ENCODE measurements around the gene RET.

Gene RET

DNA sequence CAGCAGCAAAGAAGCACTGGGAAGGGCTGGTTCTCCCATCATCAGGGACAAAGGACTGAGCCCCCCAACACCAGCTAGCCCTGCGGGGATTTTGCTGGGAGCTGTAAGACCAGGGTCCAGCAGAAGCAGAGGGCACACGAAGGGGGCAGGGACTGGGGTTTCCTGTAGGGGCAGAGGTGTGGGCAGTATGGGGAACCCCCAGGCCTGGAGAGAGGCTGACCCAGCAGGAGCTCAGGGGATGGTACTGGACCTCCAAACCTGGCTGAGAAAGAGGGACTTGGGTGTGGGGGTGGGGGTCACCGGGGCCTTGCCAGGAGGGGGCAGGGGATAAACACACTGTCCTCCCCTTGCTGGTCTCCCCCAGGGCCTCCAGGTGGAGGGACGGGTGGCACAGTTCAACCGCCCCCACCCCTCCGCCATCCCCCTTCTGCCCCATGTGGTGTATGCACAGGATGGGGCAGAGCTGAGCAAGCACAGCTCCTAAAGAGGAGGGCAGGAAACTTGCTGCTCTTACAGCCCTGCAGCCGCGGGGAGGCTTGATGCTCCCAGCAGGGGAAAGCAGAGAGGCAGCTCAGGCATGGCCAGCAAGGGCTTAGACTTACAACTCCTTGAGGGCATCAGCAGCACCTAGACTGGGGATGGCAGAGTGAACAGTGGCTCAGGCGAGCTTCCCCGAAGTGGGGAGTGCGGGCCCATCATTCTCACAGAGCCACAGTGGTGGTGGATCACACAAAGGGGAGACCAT is 12.4 kb upstream of the RET start:
- no peak for DNase-seq

DNA sequence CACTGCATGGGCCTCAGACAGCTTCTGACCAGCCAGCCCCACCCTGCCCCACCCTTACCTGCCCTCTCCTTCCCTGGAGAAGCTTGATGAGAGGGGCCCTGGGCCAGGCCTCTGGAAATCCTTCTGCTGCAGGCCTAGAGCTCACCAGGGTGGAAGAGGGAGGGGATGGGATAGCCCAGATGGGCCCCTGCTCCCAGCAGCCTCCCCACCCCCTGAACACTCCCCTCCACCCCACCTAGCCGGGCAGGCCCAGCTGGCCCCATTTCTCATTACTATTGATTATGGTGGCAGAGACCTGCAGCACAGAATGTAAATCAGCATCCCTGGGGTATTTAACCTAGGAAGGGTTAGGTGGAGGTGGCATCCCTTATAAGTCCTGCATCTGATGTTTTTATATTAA is 11.6 kb upstream of the RET start:
- no peak for DNase-seq

DNA sequence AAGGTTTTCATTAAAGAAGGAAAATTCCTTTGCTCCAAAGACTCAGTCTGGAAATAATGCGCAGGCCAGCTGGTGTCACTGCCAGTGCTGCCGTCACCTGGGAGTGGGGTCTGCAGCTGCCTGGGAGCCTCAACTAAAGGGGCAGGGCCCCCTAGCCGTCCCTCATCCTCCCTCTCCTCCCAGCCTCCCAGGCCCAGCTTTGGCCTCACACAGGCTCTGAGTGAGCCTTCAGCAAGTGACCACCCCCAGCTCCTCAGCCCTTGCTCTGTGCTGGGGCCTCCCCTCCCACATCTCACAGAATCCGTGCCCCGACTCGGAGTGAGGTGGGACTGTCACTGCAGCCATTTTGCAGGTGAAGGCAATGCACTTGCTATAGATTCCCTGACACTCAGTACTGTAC is 11.1 kb upstream of the RET start:
- DNase-seq = no peak

DNA sequence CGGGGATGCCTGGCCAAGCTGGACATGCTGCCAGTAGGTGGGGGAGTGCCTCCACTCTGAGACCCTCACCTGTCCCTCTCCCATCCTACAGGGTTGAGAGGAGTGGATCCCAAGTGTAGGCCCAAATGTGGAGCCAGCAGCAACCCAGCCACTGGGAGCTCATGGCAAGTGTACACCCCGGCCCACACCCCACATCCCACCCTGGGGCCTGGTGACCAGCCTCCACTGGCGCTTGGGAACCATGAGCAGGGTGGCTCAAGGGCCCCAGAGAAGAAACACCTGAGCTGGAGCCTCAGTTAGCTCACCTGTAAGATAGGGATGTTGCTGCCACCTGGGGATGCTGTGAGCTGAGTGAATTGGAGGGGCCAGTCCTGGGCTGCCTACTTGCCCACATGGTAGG is 10.4 kb upstream of the RET start:
- no peak for DNase-seq

DNA sequence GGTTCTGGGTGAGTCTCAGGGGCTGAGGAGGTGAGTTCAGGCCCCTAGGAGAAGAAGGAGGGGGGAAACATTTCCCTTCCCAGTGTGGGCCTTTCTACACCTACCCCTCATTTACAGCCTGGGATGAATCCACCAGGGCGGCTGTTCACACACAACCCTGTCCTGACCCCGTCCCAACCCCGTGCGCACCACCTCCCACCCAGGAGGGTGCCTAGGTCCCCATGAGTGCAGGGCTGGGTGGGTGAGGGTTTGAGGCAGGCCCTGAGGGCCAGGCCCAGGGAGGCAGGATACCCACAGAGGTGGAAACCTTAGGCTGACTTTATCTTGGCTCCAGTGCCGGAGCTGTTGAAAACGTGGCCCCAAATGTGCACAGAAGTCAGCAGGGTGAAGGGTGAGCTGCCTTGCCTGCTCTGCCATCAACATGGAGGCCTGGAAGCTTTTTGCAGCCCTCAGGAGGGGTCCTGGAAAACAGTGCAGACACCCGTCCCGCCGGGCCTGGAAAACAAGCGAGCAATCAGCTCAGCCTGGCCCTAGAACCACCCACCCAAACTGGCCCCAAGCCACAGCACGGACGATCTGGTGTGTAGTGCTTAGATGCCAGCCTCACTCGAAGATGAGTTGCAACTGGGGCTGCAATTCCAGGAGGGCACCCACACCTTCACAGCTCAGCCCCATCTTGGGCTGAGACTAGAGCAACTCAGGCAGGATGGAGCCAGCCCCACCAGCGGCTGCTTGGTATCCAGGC is 9.3 kb upstream of the RET start:
- DNase-seq = no peak

DNA sequence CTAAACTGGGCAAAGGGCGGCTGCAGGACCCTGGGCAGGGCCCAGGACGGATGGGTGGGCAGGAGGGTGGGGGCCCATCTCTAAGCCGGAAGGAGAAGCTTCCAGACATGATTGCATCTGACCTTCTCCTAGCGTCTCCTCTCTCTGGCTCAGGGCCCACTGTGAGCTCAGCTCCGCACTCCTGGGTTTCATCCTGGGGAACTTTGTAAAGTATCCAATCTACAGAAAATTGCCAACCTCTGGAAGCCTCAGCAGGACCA is 8.8 kb upstream of the RET start:
- no peak for DNase-seq

DNA sequence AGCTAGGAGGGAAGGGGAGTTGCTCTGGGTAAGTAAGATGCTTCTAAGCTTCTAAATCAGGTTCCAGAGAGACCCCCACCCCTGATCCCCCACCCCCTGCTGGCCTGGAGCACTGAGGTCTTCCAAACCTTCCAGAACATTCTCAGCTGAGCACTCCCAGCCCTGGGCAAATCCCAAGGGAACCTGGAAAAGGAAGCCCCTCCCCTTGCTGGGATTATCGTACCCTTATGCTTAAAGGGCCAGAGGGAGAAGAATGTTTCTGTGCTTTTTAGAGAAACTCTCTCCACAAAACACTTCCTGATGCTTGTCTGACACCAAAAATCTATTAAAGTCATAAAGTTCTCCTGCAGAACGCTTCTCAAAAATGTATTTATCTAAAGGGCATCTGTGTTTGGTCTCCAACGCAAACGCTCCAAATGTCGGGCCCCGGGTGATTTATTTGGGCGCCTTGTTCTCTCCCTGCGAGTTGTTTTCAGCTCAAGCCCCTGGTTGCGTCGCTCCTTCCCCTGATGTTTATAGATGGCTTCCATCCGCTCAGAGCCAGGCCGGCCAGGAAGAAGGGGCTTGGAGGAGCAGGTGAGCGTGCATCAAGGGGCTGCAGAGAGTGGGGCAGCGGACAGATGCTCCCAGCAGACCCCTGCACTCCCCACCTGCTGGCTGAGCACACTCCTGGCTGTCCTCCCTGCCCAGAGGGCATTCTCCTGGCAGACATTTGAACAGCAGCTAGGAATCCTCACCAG is 8.2 kb upstream of the RET start:
- DNase-seq = no peak

DNA sequence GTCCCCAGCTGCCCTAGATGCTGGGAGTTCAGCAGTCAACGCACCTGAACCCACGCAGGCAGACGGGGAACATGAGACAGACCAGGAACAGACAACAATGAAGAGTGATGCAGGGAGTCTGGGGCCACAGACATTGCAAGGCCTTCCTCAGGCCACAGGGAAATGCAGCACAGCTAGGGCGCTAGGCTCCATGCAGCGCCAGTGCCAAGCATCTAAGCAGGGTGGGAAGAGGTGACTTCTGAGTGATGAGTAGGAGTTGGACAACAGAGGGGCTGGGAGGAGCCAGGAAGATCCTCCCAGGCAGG is 7.7 kb upstream of the RET start:
- no peak for DNase-seq

DNA sequence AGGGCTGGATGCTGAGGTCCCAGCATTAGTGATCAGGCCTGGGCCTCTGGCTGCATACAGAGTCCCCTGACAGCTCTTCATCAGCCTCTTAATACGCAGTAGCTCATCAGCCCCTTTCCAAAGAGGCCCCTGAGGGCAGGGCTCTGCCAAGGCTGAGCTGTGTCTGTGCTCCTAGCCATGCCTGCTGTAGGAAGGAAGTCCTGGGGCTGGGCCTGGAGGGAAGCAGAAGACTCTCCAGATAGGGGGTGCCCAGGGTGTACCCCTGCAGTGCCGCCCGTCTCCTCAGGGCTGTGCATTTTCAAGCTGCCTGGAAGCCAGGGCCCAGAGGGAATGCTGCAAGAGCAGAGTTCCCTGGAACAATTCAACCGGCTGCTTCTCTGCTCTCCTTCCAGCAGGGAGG is 7.3 kb upstream of the RET start:
- DNase-seq = no peak

DNA sequence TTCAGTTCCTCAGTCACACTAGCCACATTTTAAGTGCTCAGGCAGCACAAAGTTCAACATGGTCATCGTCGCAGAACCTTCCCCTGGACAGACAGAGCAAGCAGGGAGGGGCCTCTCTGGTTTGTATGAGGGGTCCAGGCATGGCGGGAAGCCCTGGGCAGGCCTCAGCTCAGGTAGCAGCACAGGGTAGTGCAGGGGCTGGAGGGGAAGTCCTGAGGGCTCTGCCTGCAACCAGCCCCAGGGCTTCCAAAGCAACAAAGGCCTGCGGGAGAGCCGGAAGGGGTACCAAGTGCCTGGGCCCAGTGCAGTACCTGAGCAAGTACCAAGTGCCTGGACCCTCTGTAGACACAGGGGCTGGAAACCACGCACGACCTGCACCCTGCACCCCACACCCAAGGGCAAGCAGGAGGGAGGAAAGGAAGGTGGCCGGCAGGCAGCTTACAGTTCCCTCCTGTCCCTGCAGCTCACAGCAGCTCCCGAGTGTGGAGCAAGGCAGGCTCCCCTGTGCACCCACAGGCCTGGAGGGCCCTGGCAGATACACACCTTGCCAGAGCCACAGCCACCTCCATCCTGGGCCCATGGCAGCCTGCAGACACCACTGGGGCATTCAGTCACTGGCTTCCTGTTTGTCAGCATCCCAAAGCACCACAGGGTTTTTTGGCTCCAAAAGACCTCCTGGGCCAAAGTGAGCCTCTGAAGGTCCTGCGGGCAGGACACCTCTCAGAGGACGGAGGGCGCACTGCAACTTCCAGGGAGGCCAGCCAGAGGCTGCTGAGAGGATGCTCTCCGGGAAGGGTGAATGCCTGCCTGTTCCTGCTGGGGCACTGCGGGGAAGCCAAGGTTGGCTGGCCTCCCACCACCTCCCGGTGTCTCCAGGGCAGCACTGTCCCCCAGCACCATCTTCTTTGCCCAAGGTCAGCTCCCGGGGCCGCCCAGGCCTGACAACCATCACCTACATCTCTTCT is 6.5 kb upstream of the RET start:
- DNase-seq = no peak

DNA sequence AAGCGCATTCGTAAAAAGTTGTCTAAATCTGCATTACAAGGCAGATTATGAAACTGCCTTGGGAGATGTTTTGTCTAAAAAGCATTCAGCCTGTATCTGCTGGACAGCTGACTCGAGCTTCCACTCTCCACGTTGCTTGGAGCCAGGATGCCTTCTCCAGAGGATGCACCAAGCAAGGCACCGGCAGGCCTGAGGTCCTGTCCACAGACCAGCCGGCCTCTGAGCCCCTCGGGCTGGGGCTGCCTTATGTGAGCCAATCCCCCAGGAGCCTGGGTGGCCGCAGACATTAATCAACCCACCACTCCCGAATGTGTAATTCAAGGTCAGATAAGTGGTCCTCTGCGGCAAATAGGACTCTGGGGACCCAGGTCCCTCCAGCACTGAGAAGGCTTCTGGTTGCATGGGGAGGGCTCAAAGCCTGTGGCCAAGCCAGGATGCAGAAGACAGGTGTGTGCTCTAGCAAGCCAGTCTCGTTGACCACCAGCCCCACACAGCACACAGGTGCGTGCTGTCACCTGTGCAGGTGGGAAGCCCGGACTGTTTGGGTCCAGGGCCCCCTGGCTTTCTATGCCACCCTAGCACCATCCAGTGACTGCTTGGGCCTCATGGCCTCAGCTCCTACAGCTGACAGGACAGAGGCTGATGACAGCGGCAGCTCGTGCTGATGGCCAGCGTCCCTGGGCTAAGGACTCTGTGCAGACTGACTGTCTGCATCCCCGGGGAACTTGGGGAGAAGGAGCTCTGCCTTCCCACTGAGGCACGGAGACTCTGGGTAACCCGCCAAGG is 4.8 kb upstream of the RET start:
- no peak for DNase-seq

DNA sequence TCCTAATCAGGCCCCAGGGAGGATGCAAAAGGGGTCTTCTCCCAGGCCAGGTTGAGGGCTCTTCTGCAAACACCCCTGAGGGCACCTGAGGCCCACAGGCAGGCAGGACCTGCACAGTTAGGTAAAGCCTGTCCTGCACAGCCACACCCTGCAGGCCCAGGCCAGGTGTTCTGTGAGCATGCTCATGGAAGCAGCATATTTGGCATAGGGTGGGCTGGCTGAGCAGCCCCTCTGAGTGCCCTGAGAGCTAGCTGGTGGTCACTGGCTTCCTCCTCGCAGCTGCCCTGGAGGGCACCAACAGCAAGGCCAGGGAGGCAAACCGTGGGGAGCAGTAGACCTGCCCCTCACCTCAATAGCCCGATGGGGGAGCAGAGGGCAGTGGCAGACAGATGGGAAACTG is 3.7 kb upstream of the RET start:
- no peak for DNase-seq

DNA sequence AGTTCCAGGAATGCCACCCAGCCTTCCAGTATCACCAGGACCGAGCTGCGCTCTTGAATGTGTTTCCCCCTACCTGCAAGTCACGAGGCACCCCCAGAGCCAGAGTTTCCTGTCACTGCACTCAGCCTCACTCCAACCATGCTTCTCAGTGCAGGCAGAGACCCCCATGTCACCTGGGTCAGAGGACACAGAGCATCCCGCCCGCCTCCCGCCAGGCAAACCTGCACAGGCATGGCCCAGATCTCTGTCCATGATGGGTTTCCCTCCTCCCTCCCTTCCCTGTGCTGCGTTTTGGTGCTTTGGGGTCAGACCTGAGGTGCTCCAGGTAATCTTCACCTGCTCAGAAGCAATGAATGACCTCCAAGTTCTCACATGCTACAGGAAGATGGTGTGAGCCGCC is 3.1 kb upstream of the RET start:
- DNase-seq = no peak

DNA sequence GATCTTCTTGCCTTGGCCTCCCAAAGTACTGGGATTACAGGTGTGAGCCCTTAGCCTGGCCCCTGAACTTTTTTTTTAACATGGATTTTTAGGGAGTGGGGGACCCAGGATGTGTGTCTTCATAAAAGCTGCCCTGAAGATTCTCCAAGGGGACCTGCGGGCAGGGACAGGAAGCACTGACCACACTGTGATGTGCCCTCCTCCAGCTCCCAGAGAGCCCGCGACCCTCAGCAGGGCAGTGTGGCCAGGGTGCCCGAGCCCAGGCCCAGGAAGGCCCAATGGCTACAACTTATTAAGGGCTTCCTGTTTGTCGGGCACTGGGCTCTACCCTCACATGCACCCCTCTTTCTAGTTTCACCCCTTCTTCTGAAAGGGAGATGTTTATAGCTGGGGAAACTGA is 2.5 kb upstream of the RET start:
- DNase-seq = no peak

DNA sequence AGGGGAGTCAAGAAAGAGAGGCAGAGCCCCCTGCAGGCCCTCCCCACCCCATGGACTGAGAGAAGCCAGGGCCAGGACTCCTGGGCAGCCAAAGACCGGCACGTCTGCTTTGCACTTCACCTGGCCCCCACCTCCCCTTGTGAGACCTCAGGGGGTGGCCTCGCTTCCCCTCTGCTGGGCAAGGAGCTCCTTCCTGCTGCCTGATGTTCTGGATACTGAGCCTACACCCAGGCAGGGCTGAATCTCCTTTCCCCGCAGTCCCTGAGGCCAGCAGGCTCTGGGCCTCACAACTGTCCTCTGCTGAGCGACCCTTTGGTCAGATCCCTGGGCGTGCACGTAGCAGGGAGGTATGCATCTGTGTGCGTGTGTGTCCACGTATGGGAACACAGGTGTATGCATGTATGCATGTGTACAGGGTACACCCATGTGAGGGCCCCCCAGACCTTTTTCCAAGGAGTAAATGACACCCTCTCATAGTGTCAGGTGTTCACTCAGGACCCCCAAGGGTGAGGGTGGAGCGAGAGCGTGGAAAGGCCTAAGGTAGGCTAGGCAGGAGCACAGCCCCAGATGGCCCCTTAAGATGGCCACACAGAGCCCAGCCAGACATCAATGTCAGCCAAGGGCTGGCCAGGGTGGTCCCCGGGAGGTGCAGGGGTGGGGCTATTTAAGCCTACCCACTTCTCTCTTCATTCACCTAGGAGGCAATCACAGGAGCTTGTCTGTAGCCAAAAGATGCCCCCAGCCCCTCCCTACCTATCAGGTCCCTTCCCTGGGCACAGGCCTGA is 1.9 kb upstream of the RET start:
- no peak for DNase-seq

DNA sequence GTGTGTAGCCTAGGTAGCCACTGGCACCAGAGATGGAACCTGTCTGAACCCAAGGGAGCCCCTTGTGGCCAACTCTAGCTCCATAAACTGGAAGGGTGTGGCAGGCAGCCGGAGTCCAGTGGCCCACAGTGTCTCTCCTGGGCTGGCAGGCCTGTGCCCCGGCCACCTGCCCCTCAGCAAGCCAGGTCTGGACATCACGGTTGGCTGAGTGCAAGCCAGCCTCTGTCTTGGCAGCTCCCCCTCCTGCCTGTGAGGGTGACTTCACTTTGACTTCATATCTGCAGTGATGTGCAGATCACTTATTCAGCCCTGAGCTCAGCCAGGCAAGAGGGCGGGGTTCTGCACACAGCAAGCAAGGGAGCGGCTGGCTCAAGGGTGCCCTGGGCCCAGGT is 1.3 kb upstream of the RET start:
- no peak for DNase-seq

DNA sequence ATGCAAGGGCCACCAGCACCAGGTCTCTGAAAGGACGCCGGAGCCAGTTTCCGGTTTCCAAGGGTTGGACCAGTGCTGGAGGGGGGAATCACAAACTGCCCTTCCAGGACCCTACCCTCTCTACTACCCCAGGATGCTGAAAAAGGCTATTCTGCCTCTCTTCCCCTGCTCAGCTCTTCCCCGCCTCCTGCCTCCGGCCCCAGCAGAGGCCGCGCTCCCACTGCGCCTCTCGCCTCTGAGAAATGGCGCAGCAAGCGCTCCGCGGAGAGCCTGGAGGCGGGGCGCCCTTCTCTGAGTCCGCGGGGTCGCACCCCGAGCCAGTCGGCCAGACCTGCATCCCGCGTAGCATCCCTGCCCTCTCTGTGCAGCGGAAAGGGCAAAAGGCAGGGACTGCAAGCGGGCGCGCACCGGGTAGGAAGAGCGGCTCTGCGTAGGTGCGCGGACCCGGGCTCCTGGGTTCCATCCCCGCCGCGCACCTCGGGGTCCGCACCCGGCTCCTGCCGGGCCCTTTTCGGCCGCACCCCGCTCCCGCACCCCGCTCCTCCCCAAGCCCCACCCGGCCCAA is 476 bp upstream of the RET start:
- DNase-seq = no peak

DNA sequence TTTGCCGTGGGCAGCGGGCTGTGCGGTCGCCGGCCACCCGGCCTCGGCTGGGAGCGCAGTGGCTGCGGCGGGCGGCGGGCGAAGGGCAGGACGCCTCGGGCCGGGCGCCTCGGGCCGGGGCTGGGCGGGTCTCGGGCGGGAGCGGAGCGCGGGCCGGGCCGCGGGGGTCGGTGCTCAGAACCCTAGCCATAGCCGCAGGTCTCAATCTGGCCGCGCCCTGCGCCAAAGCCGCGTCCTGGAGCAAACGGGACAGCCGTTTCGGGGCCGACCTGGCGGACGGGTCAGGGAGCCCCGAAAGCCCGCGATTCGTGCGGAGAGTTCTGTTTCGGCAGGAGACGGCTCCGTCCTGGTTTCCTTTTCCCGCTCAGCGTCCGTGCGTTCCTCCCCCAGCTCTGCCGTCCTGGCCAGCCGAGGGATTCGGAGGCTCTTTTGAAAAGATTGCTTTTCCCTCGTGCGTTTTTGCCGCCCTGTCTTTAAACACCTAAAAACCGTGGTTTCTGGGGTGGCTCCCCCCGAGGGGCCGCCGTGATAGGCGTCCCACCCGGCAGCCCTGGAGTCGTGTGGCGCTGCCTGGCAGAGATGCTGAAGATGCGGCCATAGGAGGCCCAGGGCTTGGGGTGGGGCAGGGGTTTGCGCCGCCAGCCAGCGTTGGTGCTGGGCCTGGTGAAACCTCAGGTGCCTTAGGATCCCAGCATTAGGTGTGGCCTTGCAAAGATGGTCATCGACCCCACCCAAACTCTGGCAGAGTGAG is 727 bp downstream of the RET start:
- no peak for DNase-seq

DNA sequence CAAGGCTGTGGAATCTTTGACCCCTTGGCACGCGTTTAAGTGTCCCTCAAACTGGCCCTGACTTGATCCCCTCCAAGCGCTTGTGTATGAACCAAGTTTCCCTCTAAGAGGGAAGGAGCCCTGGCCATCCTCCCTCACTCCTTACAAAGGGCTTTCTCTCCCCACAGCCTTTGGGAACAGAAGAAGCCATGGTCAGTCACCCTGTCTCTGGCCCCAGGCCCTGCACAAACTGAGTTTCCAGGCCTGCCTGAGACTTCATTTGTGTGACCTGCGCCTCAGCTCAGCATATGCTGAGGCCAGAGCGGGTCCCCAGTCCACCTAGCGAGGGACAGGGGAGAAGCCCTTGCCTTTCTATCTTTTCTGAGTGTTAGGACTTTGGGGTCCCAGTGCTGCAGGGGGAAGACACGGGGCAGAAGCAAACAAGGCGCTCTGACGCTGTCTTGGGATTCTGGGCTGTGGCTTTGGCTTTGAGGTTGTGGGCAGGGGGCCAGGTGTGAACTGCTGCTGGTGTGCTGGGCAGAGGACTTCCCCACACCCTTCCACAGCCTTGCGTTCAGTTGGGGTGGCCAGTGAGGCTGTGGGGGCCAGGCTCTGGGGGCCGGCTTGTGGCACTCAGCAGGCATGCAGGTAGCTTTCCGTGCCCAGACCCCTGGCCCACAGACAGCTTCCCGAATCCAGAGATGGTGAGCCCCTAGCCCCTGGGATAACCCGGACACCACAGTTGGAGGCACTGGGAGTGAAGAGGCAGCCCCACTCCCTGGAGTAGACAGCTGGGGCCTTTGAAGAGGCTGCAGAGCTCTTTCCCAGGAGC is 1.5 kb downstream of the RET start:
- no peak for DNase-seq

DNA sequence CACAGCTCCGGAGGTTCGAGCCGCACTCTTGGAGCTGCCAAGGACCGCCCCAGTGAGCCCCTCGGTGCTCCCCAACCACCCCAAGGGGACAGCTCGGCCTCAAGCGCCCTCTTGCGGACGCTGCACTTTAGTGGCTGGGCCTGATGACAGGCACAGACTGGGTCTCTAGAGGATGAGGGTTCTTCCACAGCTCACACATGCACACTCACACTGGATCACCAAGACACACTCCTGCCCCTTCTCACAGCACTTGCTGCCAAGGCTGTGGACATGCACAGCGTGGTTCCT is 2.1 kb downstream of the RET start:
- no peak for DNase-seq

All from NCI-H1092 treated with DMSO at 0.1 percent for 48 hours (cell line).